ENCODE data around the gene GABRR3.

The GABRR3 gene

DNA sequence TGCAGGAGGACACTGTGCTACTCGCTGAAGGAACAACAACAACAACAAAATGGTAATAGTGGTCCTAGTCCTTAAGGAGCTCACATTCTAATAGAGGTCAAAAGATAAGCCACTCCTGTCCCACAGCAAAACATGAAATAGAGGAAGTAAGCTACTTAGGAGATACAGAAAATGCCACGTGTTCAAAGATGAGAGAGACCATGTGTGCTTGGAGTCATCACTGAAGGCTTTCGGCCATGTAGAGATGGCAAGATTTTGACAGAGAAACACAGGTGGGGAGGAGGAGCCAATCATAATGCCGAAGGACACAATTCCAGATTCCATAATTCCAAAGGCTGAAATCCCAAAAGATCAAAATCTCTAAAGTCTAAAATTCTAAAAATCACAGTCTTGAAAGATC is 38.1 kb downstream of the GABRR3 start:
- no peak overlapping the region for H3K4me3 ChIP-seq (replicated peaks; ENCODE audit: insufficient read depth, low read length)
- DNase-seq (ENCODE audit: low read depth in 1 of 2, low spot score in 1 of 2), result no peak
- H3K27me3 ChIP-seq (ENCODE audit: insufficient read depth, poor library complexity, severe bottlenecking), result no peaks in the 10 kb centered on the region
- TF ChIP-seq POLR2AphosphoS5 (IDR thresholded peaks at IDR 0.05; ENCODE audit: low read depth) (no peak), GABPA (IDR thresholded peaks at IDR 0.05; ENCODE audit: low read depth) (no peak), CTCF (IDR thresholded peaks at IDR 0.05; ENCODE audit: insufficient read depth, low read length) (no peak), SPI1 (IDR thresholded peaks at IDR 0.05; ENCODE audit: borderline replicate concordance, low read depth) (no peak)
- TF ChIP-seq, protein P1, sequence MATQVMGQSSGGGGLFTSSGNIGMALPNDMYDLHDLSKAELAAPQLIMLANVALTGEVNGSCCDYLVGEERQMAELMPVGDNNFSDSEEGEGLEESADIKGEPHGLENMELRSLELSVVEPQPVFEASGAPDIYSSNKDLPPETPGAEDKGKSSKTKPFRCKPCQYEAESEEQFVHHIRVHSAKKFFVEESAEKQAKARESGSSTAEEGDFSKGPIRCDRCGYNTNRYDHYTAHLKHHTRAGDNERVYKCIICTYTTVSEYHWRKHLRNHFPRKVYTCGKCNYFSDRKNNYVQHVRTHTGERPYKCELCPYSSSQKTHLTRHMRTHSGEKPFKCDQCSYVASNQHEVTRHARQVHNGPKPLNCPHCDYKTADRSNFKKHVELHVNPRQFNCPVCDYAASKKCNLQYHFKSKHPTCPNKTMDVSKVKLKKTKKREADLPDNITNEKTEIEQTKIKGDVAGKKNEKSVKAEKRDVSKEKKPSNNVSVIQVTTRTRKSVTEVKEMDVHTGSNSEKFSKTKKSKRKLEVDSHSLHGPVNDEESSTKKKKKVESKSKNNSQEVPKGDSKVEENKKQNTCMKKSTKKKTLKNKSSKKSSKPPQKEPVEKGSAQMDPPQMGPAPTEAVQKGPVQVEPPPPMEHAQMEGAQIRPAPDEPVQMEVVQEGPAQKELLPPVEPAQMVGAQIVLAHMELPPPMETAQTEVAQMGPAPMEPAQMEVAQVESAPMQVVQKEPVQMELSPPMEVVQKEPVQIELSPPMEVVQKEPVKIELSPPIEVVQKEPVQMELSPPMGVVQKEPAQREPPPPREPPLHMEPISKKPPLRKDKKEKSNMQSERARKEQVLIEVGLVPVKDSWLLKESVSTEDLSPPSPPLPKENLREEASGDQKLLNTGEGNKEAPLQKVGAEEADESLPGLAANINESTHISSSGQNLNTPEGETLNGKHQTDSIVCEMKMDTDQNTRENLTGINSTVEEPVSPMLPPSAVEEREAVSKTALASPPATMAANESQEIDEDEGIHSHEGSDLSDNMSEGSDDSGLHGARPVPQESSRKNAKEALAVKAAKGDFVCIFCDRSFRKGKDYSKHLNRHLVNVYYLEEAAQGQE (IDR thresholded peaks at IDR 0.05; ENCODE audit: insufficient replicate concordance, low read depth), result no peak
- no peak overlapping the region for H3K27ac ChIP-seq (replicated peaks)

GRCh38 chr3:97994328-97994945 is 40.7 kb downstream of the GABRR3 start:
- Histone ChIP-seq H3K4me3 (replicated peaks; ENCODE audit: insufficient read depth, low read length) (no peak overlapping the region), H3K27ac (replicated peaks) (no peak overlapping the region), H3K27me3 (ENCODE audit: insufficient read depth, poor library complexity, severe bottlenecking) (no peaks in the 10 kb centered on the region)
- TF ChIP-seq POLR2AphosphoS5 (IDR thresholded peaks at IDR 0.05; ENCODE audit: low read depth) (no peak), SPI1 (IDR thresholded peaks at IDR 0.05; ENCODE audit: borderline replicate concordance, low read depth) (no peak), CTCF (IDR thresholded peaks at IDR 0.05; ENCODE audit: insufficient read depth, low read length) (no peak), GABPA (IDR thresholded peaks at IDR 0.05; ENCODE audit: low read depth) (no peak)
- TF ChIP-seq, protein P1 (IDR thresholded peaks at IDR 0.05; ENCODE audit: insufficient replicate concordance, low read depth), result no peak
- no peak for DNase-seq (ENCODE audit: low read depth in 1 of 2, low spot score in 1 of 2)

DNA sequence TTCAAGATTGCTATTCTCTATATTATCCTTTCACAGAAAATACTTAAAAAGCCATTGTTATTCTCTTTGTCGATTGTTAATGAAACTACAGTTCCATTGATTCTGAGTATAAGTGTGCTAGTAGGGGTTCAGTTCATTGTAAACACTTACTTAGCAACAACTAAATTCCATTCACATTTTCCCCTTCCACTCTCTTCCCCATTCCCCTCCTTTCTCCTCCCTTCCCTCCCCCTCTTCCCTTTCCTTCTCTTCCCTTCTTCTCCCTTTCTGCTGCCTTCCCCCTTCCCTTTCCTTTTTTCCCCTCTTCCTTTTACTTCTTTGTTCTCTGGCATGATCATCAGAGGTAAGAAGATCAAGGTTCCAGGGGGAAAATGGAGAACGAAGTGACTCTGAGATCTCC is 41.6 kb downstream of the GABRR3 start:
- no peak for DNase-seq (ENCODE audit: low read depth in 1 of 2, low spot score in 1 of 2)
- TF ChIP-seq, protein P1 (IDR thresholded peaks at IDR 0.05; ENCODE audit: insufficient replicate concordance, low read depth), result no peak
- no peak for TF ChIP-seq POLR2AphosphoS5 (IDR thresholded peaks at IDR 0.05; ENCODE audit: low read depth)
- no peak for TF ChIP-seq SPI1 (IDR thresholded peaks at IDR 0.05; ENCODE audit: borderline replicate concordance, low read depth)
- no peak for TF ChIP-seq GABPA (IDR thresholded peaks at IDR 0.05; ENCODE audit: low read depth)
- no peak for TF ChIP-seq CTCF (IDR thresholded peaks at IDR 0.05; ENCODE audit: insufficient read depth, low read length)
- H3K4me3 ChIP-seq (replicated peaks; ENCODE audit: insufficient read depth, low read length), result no peak overlapping the region
- H3K27ac ChIP-seq (replicated peaks), result no peak overlapping the region
- H3K27me3 ChIP-seq (ENCODE audit: insufficient read depth, poor library complexity, severe bottlenecking), result no peaks in the 10 kb centered on the region

Data from HL-60 (cell line).